GM21515 (cell line): ENCODE measurements around the gene RAB19.

Experiments
- ATAC-seq: cut with Tn5 transposase; IDR thresholded peaks from one replicate; pipeline ENCODE4 v1.9.1; 2021; ENCODE audit not compliant: unreplicated experiment

Gene RAB19, protein sequence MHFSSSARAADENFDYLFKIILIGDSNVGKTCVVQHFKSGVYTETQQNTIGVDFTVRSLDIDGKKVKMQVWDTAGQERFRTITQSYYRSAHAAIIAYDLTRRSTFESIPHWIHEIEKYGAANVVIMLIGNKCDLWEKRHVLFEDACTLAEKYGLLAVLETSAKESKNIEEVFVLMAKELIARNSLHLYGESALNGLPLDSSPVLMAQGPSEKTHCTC

GRCh38 chr7:140403878-140404564, at the start of gene RAB19:
Gene RAB19, plus strand, starts transcription at chr7:140404058. Its CDS starts 3,589 bp downstream, at chr7:140407647.
- ATAC-seq, result no peak

- ATAC-seq, result no peak
Measured at GRCh38 chr7:140358024-140358411, 45.8 kb upstream of the RAB19 start.

GRCh38 chr7:140358412-140359051, 45.3 kb upstream of the RAB19 start:
- no peak for ATAC-seq

DNA sequence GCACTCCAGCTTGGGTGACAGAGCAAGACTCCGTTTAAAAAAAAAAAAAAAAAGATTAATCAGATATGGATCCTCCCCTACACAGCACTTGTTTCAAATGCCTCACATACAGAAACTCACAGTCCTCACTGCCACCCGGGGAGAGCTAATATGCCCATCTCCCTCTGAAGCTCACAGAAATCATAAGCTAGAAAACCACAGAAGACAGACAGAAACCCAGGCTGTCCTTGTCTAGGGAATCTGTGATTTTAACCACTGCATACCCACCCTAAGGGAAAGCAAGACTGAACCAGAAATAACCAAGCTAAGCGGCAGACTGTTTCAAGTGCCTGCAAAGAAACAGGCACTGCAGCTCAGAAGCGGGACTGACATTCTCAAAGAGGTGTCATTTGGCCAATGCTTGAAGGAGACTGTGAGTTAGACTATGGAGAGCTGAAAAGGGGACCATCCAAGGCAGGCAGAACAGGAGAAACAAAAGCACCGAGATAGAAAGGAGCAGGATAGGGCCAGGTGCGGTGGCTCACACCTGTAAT, 43.1 kb upstream of the RAB19 start:
- ATAC-seq, result no peak

DNA sequence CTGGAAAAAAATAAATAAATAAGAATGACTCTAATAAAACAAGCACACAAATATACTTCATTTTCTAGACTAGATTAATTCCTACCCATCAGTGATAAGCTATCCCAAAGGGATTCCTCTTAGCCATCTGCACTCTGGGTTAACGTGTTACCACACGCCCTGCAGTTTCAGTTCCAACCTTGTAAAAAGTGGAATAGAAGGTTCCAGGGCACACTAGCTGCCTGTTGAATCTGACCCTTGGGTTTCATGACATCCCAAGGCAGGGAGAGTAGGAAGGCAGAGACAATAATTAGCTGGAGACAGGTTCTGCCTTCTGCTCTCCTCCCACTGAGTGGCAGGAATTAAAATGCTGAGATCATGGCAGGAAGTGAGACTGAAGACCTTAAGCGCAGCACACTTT, 39.0 kb upstream of the RAB19 start:
- ATAC-seq, result no peak

DNA sequence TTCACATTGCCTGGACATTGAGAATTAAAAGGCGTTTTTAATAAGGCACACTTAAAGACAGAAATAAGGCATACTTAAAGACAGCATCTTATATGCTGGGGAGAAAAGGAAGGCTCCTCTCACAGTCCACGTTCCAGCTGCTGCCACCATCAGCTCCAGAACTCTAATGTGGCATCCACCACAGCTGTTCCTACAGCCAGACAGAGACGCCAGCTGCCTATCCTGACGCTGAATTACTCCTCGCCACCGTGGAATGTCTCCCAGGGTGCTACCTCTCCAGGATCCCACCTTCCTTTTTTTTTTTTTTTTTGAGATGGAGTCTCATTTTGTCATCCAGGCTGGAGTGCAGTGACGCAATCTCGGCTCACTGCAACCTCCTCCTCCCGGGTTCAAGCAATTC, 36.3 kb upstream of the RAB19 start:
- ATAC-seq, result no peak

DNA sequence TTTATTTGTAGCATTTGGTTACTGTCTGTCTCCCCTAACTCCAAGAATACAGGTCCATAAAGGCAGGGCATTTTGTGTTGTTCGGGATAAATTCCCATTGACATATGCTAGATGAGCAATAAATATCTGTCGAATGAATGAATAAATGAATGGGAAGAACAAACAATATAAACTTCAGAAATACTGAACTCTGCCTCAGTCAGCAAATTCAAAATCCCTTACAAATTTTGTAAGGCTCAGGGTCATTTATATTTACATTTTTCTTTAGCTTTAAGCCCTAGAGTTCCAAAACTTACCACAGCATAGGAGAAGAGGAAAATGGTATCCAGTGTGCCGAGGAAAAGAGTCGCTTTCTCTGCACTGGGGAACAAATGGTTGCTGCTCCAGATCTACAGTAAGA, 34.6 kb upstream of the RAB19 start:
- ATAC-seq, result no peak

DNA sequence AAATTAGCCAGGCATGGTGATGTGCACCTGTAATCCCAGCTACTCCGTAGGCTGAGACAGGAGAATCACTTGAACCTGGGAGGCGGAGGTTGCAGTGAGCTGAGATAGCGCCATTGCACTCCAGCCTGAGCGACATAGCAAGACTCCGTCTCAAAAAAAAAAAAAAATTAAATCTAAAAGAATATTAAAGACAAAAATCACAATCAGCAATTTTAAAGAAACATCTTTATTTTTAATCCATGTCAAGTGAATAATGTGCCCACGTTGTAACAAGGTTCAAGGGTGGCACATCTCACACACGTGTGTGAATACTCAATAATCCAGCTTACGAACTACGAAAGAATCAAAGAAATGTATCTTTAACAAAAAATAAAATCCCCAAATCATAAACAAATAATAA, 28.5 kb upstream of the RAB19 start:
- no peak for ATAC-seq

DNA sequence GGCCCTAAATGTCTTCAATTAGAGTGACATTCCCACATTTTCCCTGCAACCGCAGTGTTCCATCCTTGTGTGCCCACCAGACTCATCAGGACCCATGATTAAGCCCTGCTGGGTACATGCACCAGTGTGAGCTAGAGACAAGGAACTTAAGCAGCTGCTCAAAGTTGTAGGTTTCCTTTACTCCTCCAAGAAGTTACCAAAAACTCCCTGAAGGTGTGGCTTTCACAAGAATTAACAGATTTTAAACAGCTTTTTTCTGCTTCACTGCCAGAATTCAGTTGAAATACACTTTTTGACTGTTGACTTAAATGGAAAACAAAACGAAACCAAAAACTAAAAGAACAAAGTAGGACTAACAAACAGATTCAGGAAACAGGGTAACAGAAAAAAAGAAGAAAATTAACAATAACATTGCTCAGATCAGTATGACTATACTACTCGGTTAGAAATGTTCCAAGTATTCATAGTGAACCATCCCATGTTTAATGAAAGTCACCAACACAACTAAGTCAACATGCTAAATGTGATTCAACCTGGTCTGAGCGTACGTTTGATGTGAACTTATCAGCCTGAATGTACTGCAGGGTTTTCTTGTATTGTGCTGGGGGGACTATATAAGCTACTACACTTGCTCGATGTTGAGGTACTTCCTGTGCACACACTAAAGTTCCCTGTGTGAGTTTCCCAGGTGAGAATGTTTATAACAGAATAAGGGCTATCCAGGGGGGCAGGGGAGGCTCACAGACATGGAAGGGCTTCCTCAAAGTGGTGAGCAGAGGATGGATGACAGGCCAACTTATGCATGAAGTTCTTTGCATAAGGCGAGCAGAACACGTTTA, 27.7 kb upstream of the RAB19 start:
- ATAC-seq, result no peak

DNA sequence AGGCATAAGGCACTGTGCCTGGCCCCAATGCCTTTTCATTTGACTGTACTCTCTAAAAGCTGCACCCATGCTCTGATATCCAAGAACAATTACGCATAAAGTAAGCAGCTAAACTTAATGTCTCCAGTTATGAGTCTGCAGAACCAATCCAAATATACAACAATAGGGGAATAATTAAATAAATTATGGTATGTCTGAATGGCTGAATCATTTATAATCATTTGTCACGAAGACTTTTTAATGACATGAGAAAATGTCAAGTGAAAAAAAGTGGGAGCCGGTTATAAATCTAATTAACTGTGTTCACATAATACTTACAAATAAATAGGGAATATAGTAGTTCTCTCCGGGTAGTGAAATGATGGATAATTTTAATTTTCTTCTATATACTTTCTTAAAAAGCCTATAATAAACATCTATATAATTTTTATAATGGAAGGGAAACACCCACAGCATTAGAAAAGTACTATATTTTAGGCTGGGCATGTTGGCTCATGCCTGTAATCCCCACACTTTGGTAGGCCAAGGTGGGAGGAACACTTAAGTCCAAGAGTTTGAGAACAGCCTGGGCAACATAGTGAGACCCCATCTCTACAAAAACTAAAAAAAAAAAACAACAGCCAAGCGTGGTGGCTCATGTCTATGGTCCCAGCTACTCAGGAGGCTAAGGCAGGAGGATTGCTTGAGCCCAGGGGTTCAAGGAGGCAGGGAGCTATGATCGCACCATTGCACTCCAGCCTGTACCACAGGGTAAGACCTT, 19.7 kb upstream of the RAB19 start:
- no peak for ATAC-seq

- ATAC-seq, result no peak
Measured at GRCh38 chr7:140384894-140385545, 18.8 kb upstream of the RAB19 start.

GRCh38 chr7:140389445-140389844, 14.4 kb upstream of the RAB19 start:
- no peak for ATAC-seq

- ATAC-seq, result peak; percentile 23
Measured at GRCh38 chr7:140390034-140390433, 13.8 kb upstream of the RAB19 start.

- peak; percentile 62 for ATAC-seq
Measured at GRCh38 chr7:140390466-140391190, 13.2 kb upstream of the RAB19 start.

GRCh38 chr7:140391634-140392033, 12.2 kb upstream of the RAB19 start:
- no peak for ATAC-seq

- ATAC-seq, result no peak
Measured at GRCh38 chr7:140393756-140394306, 10.0 kb upstream of the RAB19 start.

GRCh38 chr7:140397784-140398750, 5.8 kb upstream of the RAB19 start, which contains the start of gene SLC37A3:
Gene SLC37A3, minus strand, starts transcription at chr7:140398530. Its CDS starts 16,004 bp downstream, at chr7:140382526.
- ATAC-seq, result peak; percentile 99

DNA sequence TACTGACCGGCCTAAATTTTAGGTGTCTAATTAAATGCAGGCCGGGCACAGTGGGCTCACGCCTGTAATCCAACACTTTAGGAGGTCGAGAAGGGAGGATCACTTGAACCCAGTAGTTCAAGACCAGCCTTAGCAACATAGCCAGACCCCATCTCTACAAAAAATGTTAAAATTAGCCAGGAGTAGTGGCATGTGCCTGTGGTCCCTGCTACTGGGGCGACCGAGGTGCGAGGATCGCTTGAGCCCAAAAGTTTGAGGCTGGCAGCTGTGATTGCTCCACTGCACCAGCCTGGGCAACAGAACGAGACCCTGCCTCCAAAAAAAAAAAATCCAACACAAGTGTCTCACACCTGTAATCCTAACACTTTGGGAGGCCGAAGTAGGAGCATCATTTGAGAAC, 5.0 kb upstream of the RAB19 start:
- no peak for ATAC-seq
